ENCODE results near the gene CD6.

GRCh38 chr11:60939855-60940254 is 31.6 kb upstream of the CD6 start:
- no peak for TF ChIP-seq CEBPB (IDR thresholded peaks at IDR 0.05; ENCODE audit: low read depth, low read length)
- TF ChIP-seq CTCF (IDR thresholded peaks at IDR 0.05; ENCODE audit: control extremely low read depth in 1 of 3, insufficient read depth in 1 of 3, low read depth in 1 of 3, low read length in 3 of 3) = no peak
- no peak for TF ChIP-seq RBBP5 (IDR thresholded peaks at IDR 0.05; ENCODE audit: borderline replicate concordance, low read depth, low read length)
- TF ChIP-seq SP4 (IDR thresholded peaks at IDR 0.05; ENCODE audit: low read length) = no peak
- TF ChIP-seq FOSL1 (IDR thresholded peaks at IDR 0.05; ENCODE audit: insufficient read depth, low read depth, low read length) = no peak
- no peak for TF ChIP-seq TAF1 (IDR thresholded peaks at IDR 0.05; ENCODE audit: low read depth, low read length)
- no peak for TF ChIP-seq GABPA (IDR thresholded peaks at IDR 0.05; ENCODE audit: borderline replicate concordance, insufficient read depth, low read length)

Data from H1 (cell line).